ENCODE results near the gene SLC35F3. TPM values are rescaled to one million over a fixed set of nuclear protein-coding genes. Genes with fewer than 3 reads are reported as not detected.

SLC35F3 gene
- total and polyA plus RNA-seq, 2 donors from 2014 or later: 0.41 to 0.66 TPM

GRCh38 chr1:234222561-234223280 is 318.2 kb downstream of the SLC35F3 start:
- FAIRE-seq (no peak), DNase-seq (no peak)
- Histone ChIP-seq H3K9ac (ENCODE audit: low read length in 3 of 3) (no peak overlapping the region), H3K27me3 (ENCODE audit: control insufficient read depth, insufficient read depth, low read length) (no peaks in the 10 kb centered on the region), H3K27ac (ENCODE audit: low read depth in 2 of 2, low read length in 2 of 2) (no peak overlapping the region), H3K9me3 (ENCODE audit: control insufficient read depth in 2 of 3, insufficient read depth in 1 of 3, low read length in 3 of 3) (no peaks in the 10 kb centered on the region), H3K4me1 (ENCODE audit: control insufficient read depth in 2 of 3, insufficient read depth in 2 of 3, low read depth in 1 of 3, low read length in 3 of 3) (no peaks in the 10 kb centered on the region), H3K36me3 (ENCODE audit: control insufficient read depth in 2 of 3, insufficient read depth in 3 of 3, low read length in 3 of 3) (no peaks in the 10 kb centered on the region), H3K4me3 (ENCODE audit: low read length in 3 of 3) (no peak overlapping the region)
- no peak for TF ChIP-seq CTCF (IDR thresholded peaks at IDR 0.05; ENCODE audit: borderline replicate concordance, extremely low read depth, insufficient read depth)
- intact Hi-C loops (cut with DNase I): no loop called here

DNA sequence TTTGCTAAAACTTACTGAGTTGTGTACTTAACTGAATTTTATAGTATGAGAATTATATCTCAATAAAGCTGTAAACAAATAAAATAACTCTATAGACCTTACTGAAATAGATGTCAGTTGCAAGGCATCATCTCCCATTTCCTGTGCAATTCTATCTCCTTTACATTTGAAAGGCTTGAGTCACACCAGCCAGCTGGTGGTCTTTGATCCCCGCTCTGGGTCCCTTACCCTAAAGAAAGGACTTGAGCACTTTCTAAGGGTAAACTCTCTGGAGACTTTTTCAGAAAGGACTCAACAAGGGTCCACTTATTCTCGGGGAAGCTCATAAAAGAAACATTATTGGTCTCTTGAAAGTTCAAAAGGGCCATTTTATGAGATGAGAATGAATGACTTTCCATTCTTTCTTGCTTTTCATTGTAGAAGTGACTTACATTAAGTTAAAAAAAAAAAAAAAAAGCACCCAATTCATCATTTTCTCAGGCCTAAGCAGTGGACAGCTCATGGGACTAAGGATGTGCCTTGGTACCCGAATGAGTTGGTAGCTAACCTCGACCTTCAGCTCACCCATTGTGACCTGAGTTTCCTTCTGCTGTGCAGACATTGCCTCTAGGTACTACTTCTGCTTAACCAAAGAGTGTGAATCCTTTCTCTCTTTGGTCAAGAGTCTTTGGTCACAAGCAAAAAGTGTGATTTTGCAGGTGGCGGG is 321.8 kb downstream of the SLC35F3 start:
- DNase-seq: no peak
- no peaks in the 10 kb centered on the region for H3K36me3 ChIP-seq (ENCODE audit: control insufficient read depth in 2 of 3, insufficient read depth in 3 of 3, low read length in 3 of 3)
- FAIRE-seq: no peak
- no peak overlapping the region for H3K9ac ChIP-seq (ENCODE audit: low read length in 3 of 3)
- no peak overlapping the region for H3K4me3 ChIP-seq (ENCODE audit: low read length in 3 of 3)
- intact Hi-C loops (cut with DNase I): no loop called here
- no peaks in the 10 kb centered on the region for H3K27me3 ChIP-seq (ENCODE audit: control insufficient read depth, insufficient read depth, low read length)
- H3K27ac ChIP-seq (ENCODE audit: low read depth in 2 of 2, low read length in 2 of 2): no peak overlapping the region
- no peaks in the 10 kb centered on the region for H3K9me3 ChIP-seq (ENCODE audit: control insufficient read depth in 2 of 3, insufficient read depth in 1 of 3, low read length in 3 of 3)
- TF ChIP-seq CTCF (IDR thresholded peaks at IDR 0.05; ENCODE audit: borderline replicate concordance, extremely low read depth, insufficient read depth): no peak
- H3K4me1 ChIP-seq (ENCODE audit: control insufficient read depth in 2 of 3, insufficient read depth in 2 of 3, low read depth in 1 of 3, low read length in 3 of 3): no peaks in the 10 kb centered on the region

DNA sequence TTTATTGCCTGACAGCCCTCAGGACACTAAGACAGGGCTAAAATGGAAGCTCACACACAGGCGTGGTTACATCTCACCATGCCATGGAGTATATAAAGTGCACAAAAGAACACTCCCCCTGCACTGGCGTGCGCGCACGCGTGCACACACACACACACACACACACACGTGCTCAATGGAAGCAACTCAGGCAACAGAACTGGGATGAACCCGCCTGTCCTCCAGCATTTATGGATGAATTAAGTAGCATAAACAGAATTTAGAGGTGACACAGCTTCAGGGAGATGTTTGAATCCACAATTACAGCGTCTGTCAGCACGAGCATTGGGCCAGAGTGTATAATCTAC is 322.3 kb downstream of the SLC35F3 start:
- TF ChIP-seq CTCF (IDR thresholded peaks at IDR 0.05; ENCODE audit: borderline replicate concordance, extremely low read depth, insufficient read depth): no peak
- Histone ChIP-seq H3K9ac (ENCODE audit: low read length in 3 of 3) (no peak overlapping the region), H3K27me3 (ENCODE audit: control insufficient read depth, insufficient read depth, low read length) (no peaks in the 10 kb centered on the region), H3K4me1 (ENCODE audit: control insufficient read depth in 2 of 3, insufficient read depth in 2 of 3, low read depth in 1 of 3, low read length in 3 of 3) (no peaks in the 10 kb centered on the region), H3K36me3 (ENCODE audit: control insufficient read depth in 2 of 3, insufficient read depth in 3 of 3, low read length in 3 of 3) (no peaks in the 10 kb centered on the region), H3K4me3 (ENCODE audit: low read length in 3 of 3) (no peak overlapping the region), H3K9me3 (ENCODE audit: control insufficient read depth in 2 of 3, insufficient read depth in 1 of 3, low read length in 3 of 3) (no peaks in the 10 kb centered on the region), H3K27ac (ENCODE audit: low read depth in 2 of 2, low read length in 2 of 2) (no peak overlapping the region)
- intact Hi-C loops (cut with DNase I): no loop called here
- no peak for DNase-seq
- no peak for FAIRE-seq

Measured in kidney (tissue), 14 donors.